GM18517 (cell line): Measurements from ENCODE around the gene ST8SIA6.

Experiments used
- ATAC-seq: cut with Tn5 transposase; IDR thresholded peaks from one replicate; pipeline ENCODE4 v1.9.1; 2021; ENCODE audit warnings: mild to moderate bottlenecking, moderate library complexity; ENCODE audit not compliant: unreplicated experiment

ST8SIA6 gene

DNA sequence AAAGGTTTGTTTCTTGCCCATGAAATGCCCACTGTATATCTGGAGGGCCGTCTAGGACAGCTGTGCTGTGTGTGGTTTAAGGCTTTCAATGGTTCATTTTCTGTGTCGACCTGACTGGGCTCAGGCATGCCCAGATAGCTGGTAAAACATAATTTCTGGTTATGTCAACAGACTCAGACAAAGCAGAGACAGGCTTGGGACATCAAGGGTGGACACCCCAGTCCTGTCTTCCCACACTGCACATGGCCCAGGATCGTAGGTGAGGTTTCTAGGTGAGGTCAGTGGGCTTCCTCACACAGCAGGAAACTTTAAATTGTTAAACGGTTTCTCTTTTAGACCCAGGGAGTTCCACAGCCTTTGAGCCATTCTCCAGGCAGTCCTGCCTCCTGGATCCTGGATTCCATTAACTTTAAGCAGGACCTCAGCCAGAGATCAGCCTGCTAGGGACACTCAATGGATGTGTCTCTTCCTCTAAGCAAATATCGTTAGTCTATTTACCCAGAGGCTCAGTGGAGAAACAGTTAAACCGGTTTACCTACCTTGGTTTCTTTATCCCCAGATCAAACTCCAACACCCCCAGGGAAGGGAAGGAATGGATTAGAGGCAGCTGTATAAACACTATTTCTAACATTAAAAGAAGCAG is 66.4 kb downstream of the ST8SIA6 start:
- ATAC-seq: no peak

DNA sequence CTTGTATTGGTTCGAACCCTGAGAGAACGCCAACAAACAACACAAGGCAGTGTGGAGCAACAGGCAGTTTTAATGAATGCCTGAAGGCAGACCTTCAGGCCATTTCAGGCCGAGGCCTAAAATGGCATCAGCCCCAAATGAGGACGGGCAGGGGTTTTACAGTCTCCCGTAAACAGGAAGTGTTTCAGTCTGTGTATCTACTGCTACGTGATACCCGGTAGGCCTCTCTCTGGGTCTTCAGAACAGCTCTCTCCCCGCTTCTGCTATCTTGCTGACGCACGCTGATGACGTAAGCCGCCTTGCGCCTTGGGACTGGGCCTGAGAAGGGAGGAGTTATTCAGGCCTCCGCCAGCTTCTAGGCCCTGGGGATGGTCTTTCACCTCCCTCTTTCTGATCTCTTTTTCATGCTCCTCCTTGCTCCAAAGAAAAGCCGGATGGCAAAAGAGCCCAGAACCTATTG is 67.7 kb downstream of the ST8SIA6 start:
- ATAC-seq: no peak

DNA sequence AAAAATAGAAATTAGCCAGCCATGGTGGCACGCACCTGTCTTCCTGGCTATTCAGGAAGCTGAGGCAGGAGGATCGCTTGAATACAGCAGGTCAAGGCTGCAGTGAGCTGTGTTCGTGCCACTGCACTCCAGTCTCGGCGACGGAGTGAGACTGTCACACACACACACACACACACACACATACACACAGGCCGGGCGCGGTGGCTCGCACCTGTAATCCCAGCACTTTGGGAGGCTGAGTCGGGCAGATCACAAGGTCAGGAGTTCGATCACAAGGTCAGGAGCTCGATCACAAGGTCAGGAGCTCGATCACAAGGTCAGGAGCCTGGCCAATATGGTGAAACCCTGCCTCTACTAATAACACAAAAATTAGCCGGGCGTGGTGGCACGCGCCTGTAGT is 68.4 kb downstream of the ST8SIA6 start:
- no peak for ATAC-seq

DNA sequence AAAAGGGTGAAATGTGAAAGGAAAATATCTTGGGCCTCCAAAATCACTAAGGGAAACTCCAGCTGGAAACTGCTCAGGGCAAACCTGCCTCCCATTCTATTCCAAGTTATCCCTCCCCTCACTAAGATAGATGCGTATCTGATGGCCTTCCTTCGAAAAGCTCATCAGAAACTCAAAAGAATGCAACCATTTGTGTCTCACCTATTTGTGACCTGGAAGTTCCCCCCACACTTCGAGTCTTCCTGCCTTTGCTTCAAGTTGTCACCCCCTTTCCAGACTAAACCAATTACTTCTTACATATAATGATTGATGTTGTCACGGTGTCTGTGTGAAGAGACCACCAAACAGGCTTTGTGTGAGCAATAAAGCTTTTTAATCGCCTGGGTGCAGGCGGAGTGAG is 69.3 kb downstream of the ST8SIA6 start:
- ATAC-seq: no peak

DNA sequence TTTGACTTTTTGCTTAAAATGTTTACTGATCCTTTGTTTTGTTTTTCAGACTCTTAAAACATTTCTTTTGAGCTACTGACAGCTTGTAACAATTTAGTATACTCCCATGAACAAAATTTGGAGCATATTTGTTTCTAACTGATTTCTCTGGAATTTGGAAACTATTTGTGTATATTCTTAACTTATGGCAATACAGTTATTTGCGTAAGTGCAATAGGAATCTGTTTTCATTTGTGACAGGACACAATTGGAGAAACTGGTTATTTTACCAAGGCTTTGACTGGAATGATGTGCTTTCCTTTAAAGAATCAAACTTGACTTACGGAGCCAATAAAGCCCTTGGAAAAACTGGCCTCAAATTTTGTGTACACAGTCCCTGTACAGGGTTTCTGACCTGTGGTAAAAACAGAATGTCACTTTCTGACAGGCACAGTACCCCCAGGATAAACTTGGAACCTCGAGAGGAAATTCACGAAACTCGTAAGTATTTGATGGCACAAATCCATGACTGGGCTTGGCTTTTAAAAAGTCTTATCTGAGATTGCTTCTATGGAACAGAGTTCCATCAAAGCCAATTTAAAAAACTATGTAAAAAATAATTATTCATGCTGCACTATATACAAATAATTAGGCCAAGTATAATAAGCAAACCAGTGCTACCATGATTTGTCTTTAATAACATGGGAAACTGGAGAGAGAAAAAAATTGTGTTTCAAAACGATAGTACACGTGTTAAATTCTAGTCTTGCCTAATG is 70.4 kb downstream of the ST8SIA6 start:
- ATAC-seq: no peak

DNA sequence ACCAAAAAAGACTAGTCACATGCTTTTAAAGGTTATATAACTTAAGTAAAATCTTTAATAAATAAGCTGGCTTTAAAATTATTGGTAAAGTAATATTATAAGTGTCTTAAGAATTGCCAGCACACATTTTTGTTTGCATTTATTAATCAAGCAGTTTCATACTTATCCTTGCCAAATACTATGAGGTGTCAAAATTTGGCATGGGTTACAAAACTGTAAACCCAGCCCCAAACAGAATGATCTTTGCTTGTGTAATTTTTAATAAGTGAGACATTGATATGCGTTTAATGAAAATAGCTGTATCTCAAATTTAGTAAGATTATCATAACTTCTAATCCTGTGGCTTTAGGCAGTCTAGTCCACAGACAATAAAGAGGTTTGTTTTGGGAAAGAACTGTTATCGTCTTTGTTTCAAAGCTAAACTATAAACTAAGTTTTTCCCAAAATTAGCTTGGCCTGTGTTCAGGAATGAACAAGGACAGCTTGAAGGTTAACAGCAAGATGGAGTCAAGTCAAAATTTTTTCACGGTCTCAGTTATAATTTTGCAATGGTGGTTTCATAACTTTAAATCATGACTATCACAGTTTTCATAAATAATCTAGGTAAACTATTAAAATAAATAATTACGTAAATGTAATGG is 72.8 kb downstream of the ST8SIA6 start:
- no peak for ATAC-seq

DNA sequence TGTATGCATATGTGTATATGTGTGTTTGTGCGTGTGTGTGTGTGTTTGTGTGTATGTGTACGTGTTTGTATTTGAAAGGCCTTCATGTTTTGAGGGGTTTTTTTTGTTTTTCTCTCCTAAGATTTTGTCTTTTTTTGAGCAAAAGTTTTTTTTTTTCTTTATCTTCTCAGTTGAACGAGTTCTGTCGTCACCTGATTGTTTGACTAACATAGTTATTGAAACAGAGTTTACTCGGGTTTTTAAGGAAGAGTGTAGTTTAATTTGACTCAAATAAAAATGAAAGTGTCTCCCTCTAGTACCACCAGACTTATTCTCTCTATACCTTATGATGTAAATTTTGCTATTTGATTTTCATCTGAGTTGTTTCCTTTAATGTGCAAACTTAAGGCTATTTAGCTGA is 73.5 kb downstream of the ST8SIA6 start:
- ATAC-seq: no peak

DNA sequence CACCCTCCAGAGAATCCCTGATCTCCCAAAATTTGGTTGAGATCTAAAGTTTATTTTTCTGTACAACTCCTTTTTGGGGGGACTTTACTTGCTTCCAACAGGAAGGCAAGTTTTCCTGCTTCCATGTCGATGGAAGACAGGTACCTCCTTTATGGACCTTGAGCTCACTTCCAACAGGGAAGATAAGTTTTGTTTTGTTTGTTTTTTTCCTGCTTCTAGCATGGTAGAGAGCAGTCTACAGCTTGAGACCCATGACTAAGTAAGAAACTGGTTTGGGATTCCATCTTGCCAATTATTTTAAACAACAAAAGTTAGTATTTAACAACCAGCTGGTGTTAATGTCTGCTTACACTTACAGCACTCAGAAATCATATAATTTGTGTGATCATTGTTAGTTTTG is 74.4 kb downstream of the ST8SIA6 start:
- no peak for ATAC-seq

DNA sequence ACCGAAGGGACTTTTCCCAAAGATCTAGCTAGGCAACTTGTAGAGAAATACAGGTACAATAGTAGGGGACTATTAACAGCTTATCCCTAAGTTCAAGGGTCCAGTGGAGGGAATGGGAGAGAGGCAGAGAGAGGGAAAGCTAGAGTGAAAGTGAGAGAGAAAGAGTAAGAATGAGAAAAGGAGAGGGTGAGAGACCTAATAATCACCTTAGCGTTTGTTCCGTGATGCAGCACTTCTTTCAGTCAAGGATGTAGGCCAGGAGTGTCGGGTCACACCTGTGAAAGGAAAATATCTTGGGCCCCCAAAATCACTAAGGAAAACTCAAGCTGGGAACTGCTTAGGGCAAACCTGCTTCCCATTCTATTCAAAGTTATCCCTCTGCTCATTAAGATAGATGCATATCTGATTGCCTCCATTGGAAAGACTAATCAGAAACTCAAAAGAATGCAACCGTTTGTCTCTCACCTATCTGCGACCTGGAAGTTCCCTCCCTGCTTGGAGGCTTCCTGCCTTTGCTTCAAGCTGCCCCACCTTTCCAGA is 75.2 kb downstream of the ST8SIA6 start:
- ATAC-seq: no peak

DNA sequence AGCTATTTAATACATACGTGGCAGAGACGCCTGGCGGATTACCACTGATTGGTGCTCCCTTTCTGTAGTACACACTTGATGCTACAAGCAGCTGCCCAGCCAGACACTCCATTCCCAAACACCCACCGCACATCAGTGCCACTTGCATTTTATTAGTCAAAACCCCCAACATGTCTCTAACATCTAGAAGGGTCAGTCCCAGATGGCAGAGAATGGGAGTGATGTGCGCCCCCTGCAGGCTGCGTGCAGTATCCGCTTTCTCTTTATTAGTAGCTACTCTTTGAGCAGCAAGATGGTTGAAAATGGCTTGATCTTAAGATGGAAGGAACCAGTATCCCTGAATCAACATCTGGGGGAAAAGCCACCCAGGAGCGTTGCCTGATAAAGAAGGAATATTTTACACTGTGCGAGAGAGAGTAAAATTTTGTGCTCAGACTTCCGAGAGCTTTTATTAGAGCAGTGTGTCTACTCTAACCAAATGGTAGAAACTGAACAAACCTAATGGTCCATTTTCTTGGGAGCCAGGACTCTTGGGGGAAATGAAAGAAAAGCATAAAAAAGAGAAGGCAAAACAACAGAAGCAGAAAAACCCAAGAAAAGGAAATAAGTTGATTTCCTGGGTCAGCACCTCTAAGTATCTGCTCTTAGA is 78.3 kb downstream of the ST8SIA6 start:
- ATAC-seq: no peak

DNA sequence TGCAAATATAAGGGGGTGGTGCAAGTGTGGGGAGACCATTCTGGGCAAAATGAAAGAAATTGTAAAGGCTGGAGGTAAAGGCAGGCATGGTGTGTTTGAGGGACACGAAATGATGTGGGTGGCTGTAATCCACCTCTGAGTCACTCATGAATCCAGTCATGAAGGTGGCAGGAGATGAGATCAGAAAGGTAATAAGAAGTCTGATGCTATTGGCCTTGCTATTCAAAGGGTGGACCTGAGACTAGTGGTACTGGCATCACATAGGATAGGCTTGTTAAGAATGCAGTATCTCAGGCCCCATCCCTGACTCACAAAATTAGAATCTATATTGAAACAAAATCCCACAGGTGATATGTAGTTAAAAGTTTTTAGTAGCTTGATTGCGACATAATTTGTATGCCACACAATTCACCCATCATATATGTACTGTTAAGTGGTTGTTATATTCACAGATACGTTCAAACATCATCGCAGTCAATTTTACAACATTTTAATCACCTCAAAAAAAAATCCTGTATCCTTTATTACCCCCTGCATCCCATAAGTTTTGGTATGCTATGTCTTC is 85.6 kb downstream of the ST8SIA6 start:
- no peak for ATAC-seq

DNA sequence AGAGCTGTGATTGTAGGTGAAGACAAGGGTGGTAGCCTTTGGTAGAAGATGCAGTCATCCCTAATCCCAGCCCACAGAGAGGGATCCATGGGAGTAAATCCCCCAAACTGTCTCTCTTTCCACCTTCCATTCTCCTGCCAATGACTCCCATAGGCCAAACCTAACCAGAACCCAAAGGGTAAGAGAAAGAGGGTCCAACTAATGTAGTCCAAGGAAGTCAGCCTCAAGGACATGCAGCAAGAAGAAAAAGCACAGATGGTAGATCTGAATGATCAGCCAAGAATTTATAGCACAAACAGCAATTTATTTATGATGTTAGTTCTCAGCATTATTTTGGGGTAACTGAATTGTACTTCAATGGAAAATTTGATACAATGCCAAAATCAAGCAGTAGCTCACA is 87.7 kb downstream of the ST8SIA6 start:
- ATAC-seq: no peak

DNA sequence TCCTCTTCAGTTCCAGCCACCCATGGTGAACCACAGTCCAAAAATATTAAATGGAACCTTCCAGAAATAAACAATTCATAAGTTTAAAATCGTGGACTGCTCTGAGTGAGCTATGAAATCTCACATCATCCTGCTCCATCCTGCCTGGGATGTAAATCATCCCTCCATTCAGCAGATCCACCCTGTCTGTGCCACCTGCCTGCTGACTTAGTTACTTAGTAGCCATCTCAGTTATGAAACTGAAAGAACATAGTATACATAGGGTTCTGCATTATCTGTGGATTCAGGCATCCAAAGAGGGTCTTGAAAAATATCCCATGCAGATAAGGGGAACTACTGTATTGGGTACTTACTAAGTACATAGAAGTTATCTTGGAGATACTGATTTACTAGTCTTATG is 89.0 kb downstream of the ST8SIA6 start:
- no peak for ATAC-seq

DNA sequence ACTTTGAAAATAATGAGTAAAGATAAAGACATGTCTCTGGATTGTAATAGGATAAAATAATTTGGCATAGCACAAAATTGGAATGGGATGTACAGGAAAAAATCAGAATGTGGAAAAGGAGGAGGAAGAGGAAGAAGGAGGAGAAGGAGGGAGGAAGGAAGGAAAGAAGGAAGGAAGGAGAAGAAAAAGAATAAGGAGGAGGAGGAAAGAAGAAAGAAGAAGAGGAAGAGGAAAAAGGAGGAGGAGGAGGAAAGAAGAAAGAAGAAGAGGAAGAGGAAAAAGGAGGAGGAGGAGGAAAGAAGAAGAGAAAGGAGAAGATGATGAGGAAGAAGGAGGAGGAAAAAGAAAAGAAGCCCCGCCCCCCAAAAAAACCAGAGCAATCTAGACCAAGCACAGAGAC is 95.9 kb downstream of the ST8SIA6 start:
- ATAC-seq: no peak

DNA sequence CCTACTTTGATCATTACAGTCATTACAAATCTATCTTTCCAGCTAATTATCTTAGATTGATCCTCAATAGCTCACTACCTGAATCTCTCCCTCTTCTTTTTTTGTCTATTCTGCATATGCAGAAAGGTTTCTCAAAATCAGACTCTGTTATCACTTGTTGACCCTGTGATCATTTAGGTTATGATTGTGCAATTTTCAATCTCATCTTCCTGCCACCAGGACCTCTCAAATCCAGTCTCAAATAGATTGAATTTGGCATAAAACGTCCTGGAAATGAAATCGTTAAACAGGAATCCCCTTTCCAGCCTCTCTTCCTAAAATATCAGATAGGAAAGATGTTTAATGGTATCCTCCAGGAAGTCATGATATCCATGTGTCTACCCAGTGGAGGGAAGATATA is 96.6 kb downstream of the ST8SIA6 start:
- no peak for ATAC-seq

DNA sequence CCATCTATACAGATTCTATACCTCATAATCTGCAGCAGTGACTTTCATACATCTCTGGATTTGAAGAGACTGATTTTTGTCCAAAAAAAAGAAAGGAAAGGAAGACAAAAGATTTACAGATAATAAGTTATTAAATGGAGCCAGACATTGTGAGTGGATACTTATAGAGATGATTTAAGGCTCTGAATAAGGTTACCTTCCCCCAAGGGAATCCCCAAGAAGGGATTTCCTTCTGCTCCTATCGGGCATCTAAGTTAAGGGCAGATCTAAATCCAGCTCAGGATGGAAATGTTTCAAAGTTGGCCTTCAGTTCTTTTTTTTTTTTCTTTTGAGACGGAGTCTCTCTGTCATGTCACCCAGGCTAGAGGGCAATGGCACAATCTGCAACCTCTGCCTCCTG is 97.6 kb downstream of the ST8SIA6 start:
- no peak for ATAC-seq

DNA sequence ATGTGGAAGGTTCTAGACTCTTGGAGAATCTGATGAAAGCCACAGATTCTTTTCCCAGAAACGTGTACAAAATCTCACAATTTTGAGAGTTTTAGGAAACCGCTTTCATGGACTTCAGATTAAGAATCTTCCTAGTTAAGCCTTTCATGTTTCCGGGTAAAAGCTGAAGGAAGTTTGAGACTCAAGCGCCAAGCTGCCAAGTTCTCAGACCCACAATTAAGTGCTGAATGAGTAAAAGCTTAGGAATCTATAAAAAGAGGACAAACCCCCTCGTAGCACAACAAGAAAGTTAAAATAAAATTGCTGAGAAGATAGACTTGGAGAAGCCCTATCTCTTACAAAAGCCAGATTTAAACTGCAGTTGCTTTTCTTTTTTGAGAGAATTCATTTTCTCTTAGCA is 99.6 kb downstream of the ST8SIA6 start:
- no peak for ATAC-seq

DNA sequence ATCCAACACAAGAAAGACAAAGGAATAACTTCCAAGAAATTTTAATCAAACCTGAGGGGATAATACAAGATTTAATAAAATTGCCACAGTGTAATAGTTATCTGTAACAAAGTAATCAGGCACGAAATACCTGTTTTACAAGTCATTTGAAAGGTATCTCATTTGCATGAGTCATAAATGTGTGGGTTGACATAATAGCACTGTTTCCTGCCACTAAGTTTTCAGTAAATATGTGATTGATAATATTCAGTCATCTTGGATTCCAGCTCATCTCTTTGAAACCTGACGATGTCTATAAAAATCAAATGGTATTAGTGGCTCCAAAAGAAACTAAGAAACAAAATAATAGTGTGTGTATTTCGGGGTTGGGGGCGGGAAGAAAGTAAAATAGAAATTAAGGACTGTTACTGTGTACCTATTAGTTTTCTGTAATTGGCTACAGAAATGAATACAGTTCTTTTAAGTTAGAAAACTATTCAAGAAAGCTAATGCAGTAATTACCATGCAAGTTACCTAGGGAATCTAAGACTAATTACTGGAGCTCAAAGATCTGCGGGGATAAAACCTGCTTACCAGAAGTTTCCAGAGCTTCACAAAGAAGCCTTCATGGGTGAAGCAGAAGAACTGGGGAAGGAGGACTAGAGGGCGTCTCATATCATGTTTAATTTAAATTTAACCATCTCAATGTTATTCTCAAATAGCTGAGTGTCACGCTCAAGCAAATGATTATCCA is 100.7 kb downstream of the ST8SIA6 start:
- no peak for ATAC-seq

DNA sequence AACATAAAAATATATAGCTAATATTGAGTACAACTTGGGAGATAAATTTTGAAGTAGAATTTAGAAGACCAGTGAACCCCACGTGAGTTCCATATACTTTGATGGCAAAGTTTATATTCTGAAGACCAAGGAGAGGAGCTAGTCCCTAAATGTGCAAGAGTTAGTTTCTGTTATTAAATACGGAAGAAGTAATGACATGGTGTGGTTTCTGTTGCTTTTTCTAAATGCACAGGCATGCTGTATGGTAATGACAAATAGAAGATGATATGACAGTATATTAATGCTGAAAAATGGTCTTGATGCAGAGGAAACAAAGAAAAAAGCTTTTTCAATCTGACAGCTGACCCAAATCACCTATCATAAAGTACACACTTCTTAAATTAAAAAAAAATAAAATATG is 101.8 kb downstream of the ST8SIA6 start:
- ATAC-seq: no peak

DNA sequence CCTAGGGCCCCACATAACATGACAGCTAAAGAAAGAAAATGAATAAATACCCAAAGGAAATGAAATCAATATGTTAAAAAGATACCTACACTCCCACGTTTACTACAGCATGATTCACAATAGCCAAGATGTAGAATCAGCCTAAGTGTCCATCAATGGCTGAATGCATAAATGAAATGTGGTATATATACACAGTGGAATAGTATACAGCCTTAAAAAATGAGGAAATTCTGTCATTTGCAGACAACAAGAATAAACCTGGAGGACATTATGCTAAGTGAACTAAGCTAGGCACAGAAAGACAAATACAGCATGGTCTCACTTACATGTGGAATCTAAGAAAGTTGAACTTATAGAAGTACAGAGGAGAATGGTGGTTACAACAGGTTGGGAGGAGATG is 102.9 kb downstream of the ST8SIA6 start:
- ATAC-seq: no peak
